Measurements from ENCODE around the gene CLK4.

CLK4 gene

DNA sequence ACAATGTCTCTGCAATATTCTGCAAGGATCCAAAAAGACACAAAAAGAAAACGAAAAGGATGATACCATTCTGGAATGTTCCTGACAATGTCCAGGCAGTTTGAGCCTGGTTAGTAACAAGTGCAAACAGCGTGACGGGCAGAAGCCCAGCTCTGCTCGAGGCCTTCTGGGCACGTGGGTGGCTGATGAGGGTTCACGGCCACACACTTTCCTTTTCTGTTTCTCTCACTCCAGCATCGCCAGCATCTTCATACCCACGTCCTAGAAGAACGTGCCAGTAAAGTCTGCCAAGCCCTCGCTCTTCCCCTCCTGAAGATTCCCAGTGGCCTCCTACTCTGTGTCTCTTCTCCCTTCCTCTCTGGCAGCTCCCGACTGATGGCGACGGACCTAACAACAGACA is 73.3 kb downstream of the CLK4 start:
- DNase-seq (ENCODE audit: low read depth in 2 of 2) = no peak

All from stimulated activated CD8-positive, alpha-beta memory T cell treated with anti-CD3 and anti-CD28 coated beads, Interleukin-15, amount 100 ng/mL, for 4 hours (primary cell).